ENCODE results near the gene SLC45A3. TPM values are rescaled to one million over a fixed set of nuclear protein-coding genes. Genes with fewer than 3 reads are reported as not detected.

The SLC45A3 gene
- total RNA-seq, 8 experiments from 2014 or later = 0.40 to 2.7 (median 2.0) TPM

DNA sequence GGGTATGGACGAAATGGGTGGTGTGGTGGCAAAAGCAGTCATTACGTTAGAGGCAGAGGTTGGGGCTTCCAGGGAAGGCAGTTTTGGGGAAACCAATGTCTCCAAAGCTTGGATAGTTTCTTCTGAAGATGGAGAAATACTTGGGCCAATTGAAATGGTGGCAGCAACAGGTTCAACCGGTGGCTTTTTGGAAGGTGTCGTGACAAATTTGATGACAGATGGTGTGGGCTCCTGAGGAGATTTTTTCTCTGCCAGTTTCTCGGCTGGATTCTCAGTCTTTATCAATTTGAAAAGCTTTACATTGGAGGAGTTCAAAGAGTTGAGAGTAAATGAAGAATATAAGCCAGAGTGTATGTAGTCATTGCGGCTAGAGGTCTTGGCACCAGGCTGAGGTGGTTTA lies 60.0 kb downstream of the SLC45A3 start:
- in situ Hi-C loops (cut with MboI; ENCODE audit: low pct_unique_long_range_greater_than_20kb in 2 of 9, low sequenced_read_pairs in 9 of 9, unreplicated experiment in 9 of 9) = no loop called here
- WGBS, 10 experiments = 80 to 100% (median 92%) methylated on average over 1 to 6 of the region's 6 CpGs
- no peaks in the 10 kb centered on the region for H3K4me1 ChIP-seq (replicated peaks in 1 of 2)
- no peak overlapping the region for H3K27ac ChIP-seq
- H3K4me3 ChIP-seq = no peak overlapping the region
- ATAC-seq (replicated peaks in 6 of 8) = no peak

DNA sequence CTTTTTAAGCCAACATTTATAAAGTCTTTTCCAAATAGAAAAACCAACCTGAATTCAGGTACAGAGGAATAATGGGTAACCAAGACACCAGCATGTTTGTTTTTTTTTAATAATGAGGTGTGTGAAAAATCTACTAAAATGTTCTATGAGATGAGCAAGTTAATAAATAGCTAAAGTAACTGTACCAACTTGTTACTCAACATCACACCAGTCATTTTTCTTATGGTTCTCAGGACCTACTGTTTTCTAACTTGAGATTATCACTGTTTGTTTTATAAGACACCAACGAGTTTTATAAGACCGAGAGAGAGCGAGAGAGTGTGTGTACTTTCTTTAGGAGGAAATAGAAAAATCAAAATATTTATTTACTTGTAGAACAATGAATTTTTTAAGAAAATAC lies 60.9 kb downstream of the SLC45A3 start:
- no peak for ATAC-seq (replicated peaks in 6 of 8)
- 60 to 100% (median 95%) methylated on average over 1 to 3 of the region's 3 CpGs for WGBS, 10 experiments
- in situ Hi-C loops (cut with MboI; ENCODE audit: low pct_unique_long_range_greater_than_20kb in 2 of 9, low sequenced_read_pairs in 9 of 9, unreplicated experiment in 9 of 9) = no loop called here
- H3K27ac ChIP-seq = no peak overlapping the region
- H3K4me3 ChIP-seq = no peak overlapping the region
- H3K4me1 ChIP-seq (replicated peaks in 1 of 2) = no peaks in the 10 kb centered on the region

DNA sequence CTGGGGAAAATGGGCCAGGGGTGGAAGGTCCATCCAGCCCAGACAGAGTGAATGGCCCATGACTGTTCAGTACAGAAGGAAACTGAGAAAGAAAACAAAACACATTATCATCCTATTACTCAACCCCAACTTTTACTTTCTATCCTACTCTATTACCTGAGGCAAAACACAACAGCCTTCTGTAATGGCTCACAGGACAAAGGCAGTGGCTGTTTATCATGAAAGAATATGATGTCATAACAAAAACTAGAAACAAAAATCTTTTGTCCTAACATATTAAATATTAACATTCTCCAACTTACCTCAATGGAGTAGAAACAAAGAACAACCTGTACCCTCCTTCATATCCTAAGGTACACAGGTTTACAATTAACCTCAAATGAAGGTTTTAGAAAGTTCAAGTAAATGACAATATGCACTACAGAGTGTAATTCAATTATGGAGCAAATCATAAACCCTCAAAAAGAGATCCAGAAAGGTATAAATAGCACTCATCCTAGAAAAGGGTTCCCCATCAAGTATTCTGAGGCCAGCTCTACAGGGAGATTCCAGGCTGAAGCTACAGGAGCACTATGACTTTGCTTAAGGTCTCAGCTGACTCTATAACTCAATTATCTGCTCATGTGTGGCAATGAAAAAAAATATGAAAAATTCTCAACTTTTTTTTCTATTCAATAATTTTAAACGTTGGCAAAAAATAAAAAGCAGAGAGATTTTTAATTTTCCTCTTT lies 63.6 kb downstream of the SLC45A3 start:
- 38 to 100% (median 84%) methylated on average over 1 of the region's 1 CpG for WGBS, 10 experiments
- Histone ChIP-seq H3K4me1 (replicated peaks in 1 of 2) (no peaks in the 10 kb centered on the region), H3K4me3 (no peak overlapping the region), H3K27ac (no peak overlapping the region)
- in situ Hi-C loops (cut with MboI; ENCODE audit: low pct_unique_long_range_greater_than_20kb in 2 of 9, low sequenced_read_pairs in 9 of 9, unreplicated experiment in 9 of 9) = no loop called here
- no peak for ATAC-seq (replicated peaks in 6 of 8)

- Histone ChIP-seq H3K4me3 (no peak overlapping the region), H3K27ac (no peak overlapping the region), H3K4me1 (replicated peaks in 1 of 2) (no peaks in the 10 kb centered on the region)
- ATAC-seq (replicated peaks in 6 of 8) = no peak
- WGBS, 10 experiments = 67 to 100% (median 78%) methylated on average over 1 of the region's 1 CpG; no CpG with 5 or more reads in 5 of the 10 experiments
- in situ Hi-C loops (cut with MboI; ENCODE audit: low pct_unique_long_range_greater_than_20kb in 2 of 9, low sequenced_read_pairs in 9 of 9, unreplicated experiment in 9 of 9) = no loop called here
These were observed 64.5 kb downstream of the SLC45A3 start for GRCh38 chr1:205615789-205616188.

GRCh38 chr1:205613854-205614412 lies 66.4 kb downstream of the SLC45A3 start:
- Histone ChIP-seq H3K4me1 (replicated peaks in 1 of 2) (no peaks in the 10 kb centered on the region), H3K4me3 (no peak overlapping the region), H3K27ac (no peak overlapping the region)
- WGBS, 10 experiments = 60 to 100% (median 94%) methylated on average over 1 to 2 of the region's 2 CpGs; no CpG with 5 or more reads in 3 of the 10 experiments
- no peak for ATAC-seq (replicated peaks in 6 of 8)
- in situ Hi-C loops (cut with MboI; ENCODE audit: low pct_unique_long_range_greater_than_20kb in 2 of 9, low sequenced_read_pairs in 9 of 9, unreplicated experiment in 9 of 9) = no loop called here

GRCh38 chr1:205612556-205612955 lies 67.8 kb downstream of the SLC45A3 start:
- no peak overlapping the region for H3K27ac ChIP-seq
- no peak overlapping the region for H3K4me3 ChIP-seq
- WGBS, 10 experiments = 80 to 100% (median 100%) methylated on average over 1 of the region's 1 CpG
- ATAC-seq (replicated peaks in 6 of 8) = no peak
- in situ Hi-C loops (cut with MboI; ENCODE audit: low pct_unique_long_range_greater_than_20kb in 2 of 9, low sequenced_read_pairs in 9 of 9, unreplicated experiment in 9 of 9) = no loop called here
- no peaks in the 10 kb centered on the region for H3K4me1 ChIP-seq (replicated peaks in 1 of 2)

DNA sequence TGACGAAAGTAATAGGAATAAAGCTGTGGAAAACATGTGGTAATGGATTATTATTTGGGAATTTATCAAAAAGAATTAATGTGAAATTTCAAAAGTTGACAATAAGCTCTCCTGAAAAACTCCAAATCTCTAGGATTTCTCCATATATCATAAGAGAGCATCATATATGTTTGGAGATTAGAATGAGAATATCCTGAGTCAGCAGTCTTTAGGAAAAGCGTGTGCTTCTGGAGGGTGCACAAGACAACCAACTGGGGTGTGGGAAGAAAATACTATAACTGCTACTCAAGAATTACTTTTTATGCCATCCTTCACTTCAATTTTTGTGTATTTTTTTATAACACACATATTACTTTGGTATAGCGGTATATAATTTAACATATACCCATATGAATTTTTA lies 68.2 kb downstream of the SLC45A3 start:
- H3K4me3 ChIP-seq = no peak overlapping the region
- H3K27ac ChIP-seq = no peak overlapping the region
- in situ Hi-C loops (cut with MboI; ENCODE audit: low pct_unique_long_range_greater_than_20kb in 2 of 9, low sequenced_read_pairs in 9 of 9, unreplicated experiment in 9 of 9) = no loop called here
- no peaks in the 10 kb centered on the region for H3K4me1 ChIP-seq (replicated peaks in 1 of 2)
- WGBS, 10 experiments = 71 to 100% (median 98%) methylated on average over 1 to 3 of the region's 3 CpGs
- ATAC-seq (replicated peaks in 6 of 8) = no peak

DNA sequence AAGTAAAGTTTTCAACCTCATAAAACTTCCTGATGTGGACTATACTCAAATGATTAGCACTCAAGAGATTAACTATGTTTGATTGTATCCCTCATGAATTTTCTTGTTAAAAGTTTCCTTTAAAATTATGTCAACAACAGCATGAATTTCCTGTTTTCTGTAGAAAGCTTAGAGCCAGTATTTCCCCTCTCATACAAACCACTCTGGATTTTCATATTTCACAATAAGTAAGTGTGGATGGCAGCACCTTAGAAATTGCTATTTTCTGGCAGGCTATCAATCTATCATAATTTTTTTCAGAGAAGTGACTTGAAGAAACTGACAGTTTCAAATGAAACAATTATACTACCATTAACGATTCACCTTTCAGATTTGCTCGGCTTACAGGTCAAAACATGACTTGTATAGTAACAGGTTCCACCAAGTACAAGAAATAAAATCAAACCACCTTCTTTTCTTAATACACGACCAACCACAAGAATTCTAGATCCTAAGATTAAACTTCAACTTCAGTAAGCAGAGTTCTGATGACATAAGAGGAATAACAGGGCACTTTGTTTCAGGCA lies 69.3 kb downstream of the SLC45A3 start:
- no peak for ATAC-seq (replicated peaks in 6 of 8)
- in situ Hi-C loops (cut with MboI; ENCODE audit: low pct_unique_long_range_greater_than_20kb in 2 of 9, low sequenced_read_pairs in 9 of 9, unreplicated experiment in 9 of 9) = no loop called here
- WGBS, 10 experiments = 55 to 100% (median 94%) methylated on average over 1 to 3 of the region's 3 CpGs

DNA sequence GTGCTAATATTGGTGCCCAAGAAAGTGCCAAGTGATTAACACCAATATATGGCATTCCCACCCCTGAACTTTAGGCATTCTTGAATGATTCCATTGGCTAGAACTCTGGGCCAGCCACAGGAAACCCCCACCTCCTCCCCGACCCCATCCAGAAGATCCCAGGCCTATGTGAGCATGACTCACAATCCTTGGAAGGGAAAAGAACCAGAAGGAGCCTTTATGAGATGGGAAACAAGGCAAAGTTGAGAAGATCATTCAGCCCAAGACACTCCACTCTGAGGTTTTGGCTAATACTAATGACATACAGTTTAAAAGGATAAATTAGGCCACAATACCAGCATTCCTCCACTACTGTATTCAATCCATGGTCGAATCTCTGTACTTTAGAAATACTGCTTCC lies 70.3 kb downstream of the SLC45A3 start:
- WGBS, 10 experiments = 57 to 91% (median 77%) methylated on average over 1 to 2 of the region's 2 CpGs; no CpG with 5 or more reads in 2 of the 10 experiments
- ATAC-seq (replicated peaks in 6 of 8) = no peak
- no peaks in the 10 kb centered on the region for H3K4me1 ChIP-seq (replicated peaks in 1 of 2)
- H3K4me3 ChIP-seq = no peak overlapping the region
- in situ Hi-C loops (cut with MboI; ENCODE audit: low pct_unique_long_range_greater_than_20kb in 2 of 9, low sequenced_read_pairs in 9 of 9, unreplicated experiment in 9 of 9) = no loop called here
- no peak overlapping the region for H3K27ac ChIP-seq

More for the DNA sequence above, 69.3 kb downstream of the SLC45A3 start:
- Histone ChIP-seq H3K4me3 (no peak overlapping the region), H3K4me1 (replicated peaks in 1 of 2) (no peaks in the 10 kb centered on the region), H3K27ac (no peak overlapping the region)

Other genes starting within 250 kb of the SLC45A3 start
- 1 to 10 TPM in 4 of 8 experiments, under 1 TPM in 3, not detected in 1; 0.10 to 5.9 (median 2.2) TPM for gene BLACAT1, start 224.5 kb downstream of the SLC45A3 start, total RNA-seq
- gene CDK18, start 175.8 kb downstream of the SLC45A3 start, total RNA-seq = 10 to 100 TPM in 2 of 8 experiments, 1 to 10 TPM in 6; 1.3 to 12.0 (median 2.3) TPM
- gene ELK4, start 48.5 kb downstream of the SLC45A3 start, total RNA-seq = 10 to 100 TPM in 5 of 8 experiments, 1 to 10 TPM in 3; 6.8 to 21.3 (median 11.5) TPM
- 100 to 1,000 TPM in 7 of 8 experiments, 10 to 100 TPM in 1; 88.0 to 300 (median 172) TPM for gene NUCKS1, start 69.7 kb upstream of the SLC45A3 start, total RNA-seq
- gene RAB29, start 95.0 kb upstream of the SLC45A3 start, total RNA-seq = 10 to 100 TPM in 4 of 8 experiments, 1 to 10 TPM in 4; 1.6 to 26.2 (median 6.6) TPM
- gene SLC41A1, start 132.7 kb upstream of the SLC45A3 start, total RNA-seq = 10 to 100 TPM in 6 of 8 experiments, 1 to 10 TPM in 2; 9.1 to 72.4 (median 16.0) TPM
- 1 to 10 TPM in 2 of 8 experiments, under 1 TPM in 5, not detected in 1; 0.05 to 1.8 (median 0.52) TPM for gene PM20D1, start 169.6 kb upstream of the SLC45A3 start, total RNA-seq

Data from motor neuron (in vitro differentiated cells).